PC-3 (cell line): Measurements from ENCODE around the gene FLII.

Experiments used
- EZH2 ChIP-seq: fragments of 300-600 bp; sonication (generic); IDR thresholded peaks from one replicate; pipeline ENCODE4 v1.6.1; 2017; ENCODE audit warnings: antibody characterized with exemption, mild to moderate bottlenecking, low read length; ENCODE audit not compliant: unreplicated experiment
- EZH2phosphoT487 ChIP-seq: fragments of 300-600 bp; sonication (generic); IDR thresholded peaks from 2 replicates; pipeline ENCODE4 v1.6.1; 2018; ENCODE audit warnings: mild to moderate bottlenecking, antibody characterized with exemption, low read length, borderline replicate concordance
- TF ChIP-seq, protein P1 (sequence below): fragments of 300-600 bp; sonication (generic); conservative IDR thresholded peaks from 2 replicates; pipeline ENCODE4 v1.5.1; 2017; ENCODE audit warnings: antibody characterized with exemption, low read depth, mild to moderate bottlenecking, low read length

DNA sequence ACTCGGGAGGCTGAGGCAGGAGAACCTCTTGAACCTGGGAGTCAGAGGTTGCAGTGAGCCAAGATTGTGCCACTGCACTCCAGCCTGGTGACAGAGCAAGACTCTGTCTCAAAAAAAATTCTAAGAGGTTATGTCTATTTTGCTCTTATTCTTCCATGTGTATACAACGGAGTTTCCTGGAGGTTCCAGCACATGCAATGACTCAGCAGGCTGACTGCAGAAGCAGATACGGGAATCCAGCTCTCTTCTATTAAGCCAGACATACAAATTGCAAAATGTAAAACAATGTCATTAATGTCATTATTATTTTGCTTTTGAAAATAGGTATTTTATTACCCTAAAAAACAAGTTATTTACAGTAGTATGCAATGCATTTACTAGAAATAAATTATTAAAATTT is 20.3 kb upstream of the FLII start:
- TF ChIP-seq, protein P1, sequence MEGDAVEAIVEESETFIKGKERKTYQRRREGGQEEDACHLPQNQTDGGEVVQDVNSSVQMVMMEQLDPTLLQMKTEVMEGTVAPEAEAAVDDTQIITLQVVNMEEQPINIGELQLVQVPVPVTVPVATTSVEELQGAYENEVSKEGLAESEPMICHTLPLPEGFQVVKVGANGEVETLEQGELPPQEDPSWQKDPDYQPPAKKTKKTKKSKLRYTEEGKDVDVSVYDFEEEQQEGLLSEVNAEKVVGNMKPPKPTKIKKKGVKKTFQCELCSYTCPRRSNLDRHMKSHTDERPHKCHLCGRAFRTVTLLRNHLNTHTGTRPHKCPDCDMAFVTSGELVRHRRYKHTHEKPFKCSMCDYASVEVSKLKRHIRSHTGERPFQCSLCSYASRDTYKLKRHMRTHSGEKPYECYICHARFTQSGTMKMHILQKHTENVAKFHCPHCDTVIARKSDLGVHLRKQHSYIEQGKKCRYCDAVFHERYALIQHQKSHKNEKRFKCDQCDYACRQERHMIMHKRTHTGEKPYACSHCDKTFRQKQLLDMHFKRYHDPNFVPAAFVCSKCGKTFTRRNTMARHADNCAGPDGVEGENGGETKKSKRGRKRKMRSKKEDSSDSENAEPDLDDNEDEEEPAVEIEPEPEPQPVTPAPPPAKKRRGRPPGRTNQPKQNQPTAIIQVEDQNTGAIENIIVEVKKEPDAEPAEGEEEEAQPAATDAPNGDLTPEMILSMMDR, result no peak
- no peak for TF ChIP-seq EZH2
- TF ChIP-seq EZH2phosphoT487, result no peak
